Esophagus (tissue), 2 donors: ENCODE data around the gene WNT3. TPM values are rescaled to one million over a fixed set of nuclear protein-coding genes. Genes with fewer than 3 reads are reported as not detected.
"Not testable (repeated sequence)": the region's sequence is repeated elsewhere in the genome, so short reads cannot be mapped to it uniquely, and the experiment has no call there.

ENCODE experiments used
- H3K27ac ChIP-seq, 2 donors: one replicate each; pipeline ENCODE4 v1.5.1; 2013; ENCODE audit warnings: low read depth in 2 of 2, mild to moderate bottlenecking in 2 of 2, inconsistent platforms in 1 of 2, low read length in 1 of 2, moderate library complexity in 1 of 2
- H3K27me3 ChIP-seq, 2 donors: one replicate each; pipeline ENCODE4 v1.6.1; 2013; ENCODE audit warnings: low read length in 2 of 2, control low read depth in 1 of 2, mild to moderate bottlenecking in 1 of 2; ENCODE audit not compliant: insufficient read depth in 2 of 2, control insufficient read depth in 1 of 2
- H3K36me3 ChIP-seq, 2 donors: one replicate each; pipeline ENCODE4 v1.6.1; 2013; ENCODE audit warnings: low read length in 1 of 2; ENCODE audit not compliant: control insufficient read depth in 2 of 2, insufficient read depth in 2 of 2
- H3K4me1 ChIP-seq, 2 donors: one replicate each; pipeline ENCODE4 v1.6.1; 2013; ENCODE audit warnings: low read length in 1 of 2; ENCODE audit not compliant: control insufficient read depth in 2 of 2, insufficient read depth in 2 of 2
- H3K4me3 ChIP-seq, 2 donors: one replicate each; pipeline ENCODE4 v1.5.1; 2013; ENCODE audit warnings: low read length in 2 of 2, mild to moderate bottlenecking in 2 of 2, low read depth in 1 of 2, moderate library complexity in 1 of 2
- H3K9me3 ChIP-seq, 2 donors: one replicate each; pipeline ENCODE4 v1.6.1; 2013; ENCODE audit warnings: mild to moderate bottlenecking in 2 of 2, low read depth in 1 of 2, low read length in 1 of 2, moderate library complexity in 1 of 2; ENCODE audit not compliant: control insufficient read depth in 2 of 2, insufficient read depth in 1 of 2
- WGBS, 2 donors: extraction: QIAGEN DNeasy Blood & Tissue Kit; methylation state at CpG; one replicate each; pipeline ENCODE4 v1.1.7; 2013; 5-methylcytosine and 5-hydroxymethylcytosine counted together
- polyA plus RNA-seq, 2 donors: library from polyadenylated mRNA; stranded (reverse); fragments of 200-250 nt; gene quantifications; one replicate each; pipeline ENCODE4 v1.2.3, GENCODE V29; 2013
- donor health status: healthy with polysubstance abuse.
- donor health status: Bipolar disorder and iron deficiency.

The WNT3 gene
- polyA plus RNA-seq, 2 donors = 0.99 to 1.4 TPM

GRCh38 chr17:46803544-46803943 is 14.9 kb downstream of the WNT3 start:
- Histone ChIP-seq H3K4me3 (no peak overlapping the region), H3K9me3 (peaks cover 0 to 2% of the 10 kb centered on the region in 2 donors), H3K36me3 (no peaks in the 10 kb centered on the region), H3K4me1 (no peaks in the 10 kb centered on the region), H3K27ac (no peak overlapping the region), H3K27me3 (peaks cover 0 to 2% of the 10 kb centered on the region in 2 donors)
- 89 to 93% methylated on average over 5 of the region's 5 CpGs for WGBS, 2 donors

- Histone ChIP-seq H3K27ac (no peak overlapping the region), H3K4me3 (no peak overlapping the region), H3K9me3 (peaks cover 0 to 2% of the 10 kb centered on the region in 2 donors), H3K4me1 (no peaks in the 10 kb centered on the region), H3K27me3 (peaks cover 0 to 2% of the 10 kb centered on the region in 2 donors), H3K36me3 (no peaks in the 10 kb centered on the region)
- 73 to 89% methylated on average over 7 of the region's 7 CpGs for WGBS, 2 donors
These were observed 15.7 kb downstream of the WNT3 start for GRCh38 chr17:46802800-46803199.

GRCh38 chr17:46800573-46800972 is 17.9 kb downstream of the WNT3 start:
- Histone ChIP-seq H3K4me3 (no peak overlapping the region), H3K9me3 (peaks cover 0 to 2% of the 10 kb centered on the region in 2 donors), H3K36me3 (no peaks in the 10 kb centered on the region), H3K27ac (no peak overlapping the region), H3K27me3 (peaks cover 0 to 2% of the 10 kb centered on the region in 2 donors), H3K4me1 (no peaks in the 10 kb centered on the region)
- 97 to 98% methylated on average over 4 of the region's 4 CpGs for WGBS, 2 donors

- no peak overlapping the region for H3K27ac ChIP-seq
- peaks cover 0 to 2% of the 10 kb centered on the region in 2 donors for H3K9me3 ChIP-seq
- WGBS, 2 donors = 67 to 68% methylated on average over 8 of the region's 8 CpGs
These were observed 21.4 kb downstream of the WNT3 start for GRCh38 chr17:46796956-46797530.

GRCh38 chr17:46796524-46796923 is 22.0 kb downstream of the WNT3 start:
- Histone ChIP-seq H3K36me3 (no peaks in the 10 kb centered on the region), H3K27me3 (no peaks in the 10 kb centered on the region), H3K9me3 (peaks cover 0 to 2% of the 10 kb centered on the region in 2 donors), H3K4me3 (no peak overlapping the region), H3K27ac (no peak overlapping the region), H3K4me1 (no peaks in the 10 kb centered on the region)
- WGBS, 2 donors = 80% methylated on average over 7 of the region's 7 CpGs

More at GRCh38 chr17:46796956-46797530, 21.4 kb downstream of the WNT3 start:
- Histone ChIP-seq H3K4me1 (no peaks in the 10 kb centered on the region), H3K4me3 (no peak overlapping the region), H3K27me3 (no peaks in the 10 kb centered on the region), H3K36me3 (no peaks in the 10 kb centered on the region)

GRCh38 chr17:46796084-46796483 is 22.4 kb downstream of the WNT3 start:
- no peaks in the 10 kb centered on the region for H3K27me3 ChIP-seq

GRCh38 chr17:46795379-46795952 is 23.0 kb downstream of the WNT3 start:
- H3K4me3 ChIP-seq = no peak overlapping the region
- no peaks in the 10 kb centered on the region for H3K36me3 ChIP-seq
- no peaks in the 10 kb centered on the region for H3K4me1 ChIP-seq
- no peak overlapping the region for H3K27ac ChIP-seq
- 68 to 74% methylated on average over 15 of the region's 15 CpGs for WGBS, 2 donors
- no peaks in the 10 kb centered on the region for H3K9me3 ChIP-seq
- no peaks in the 10 kb centered on the region for H3K27me3 ChIP-seq

More at GRCh38 chr17:46796084-46796483, 22.4 kb downstream of the WNT3 start:
- H3K9me3 ChIP-seq = peaks cover 0 to 2% of the 10 kb centered on the region in 2 donors
- no peaks in the 10 kb centered on the region for H3K4me1 ChIP-seq
- 77 to 82% methylated on average over 3 of the region's 3 CpGs for WGBS, 2 donors
- H3K27ac ChIP-seq = no peak overlapping the region
- H3K36me3 ChIP-seq = no peaks in the 10 kb centered on the region
- H3K4me3 ChIP-seq = no peak overlapping the region

GRCh38 chr17:46794318-46794717 is 24.2 kb downstream of the WNT3 start:
- no peak overlapping the region for H3K4me3 ChIP-seq
- no peaks in the 10 kb centered on the region for H3K36me3 ChIP-seq
- 73 to 74% methylated on average over 5 of the region's 5 CpGs for WGBS, 2 donors
- H3K27ac ChIP-seq = no peak overlapping the region
- no peaks in the 10 kb centered on the region for H3K4me1 ChIP-seq
- H3K9me3 ChIP-seq = no peaks in the 10 kb centered on the region
- H3K27me3 ChIP-seq = no peaks in the 10 kb centered on the region

GRCh38 chr17:46793541-46793940 is 25.0 kb downstream of the WNT3 start:
- H3K4me1 ChIP-seq = no peaks in the 10 kb centered on the region
- H3K36me3 ChIP-seq = no peaks in the 10 kb centered on the region
- no peaks in the 10 kb centered on the region for H3K9me3 ChIP-seq
- no peak overlapping the region for H3K27ac ChIP-seq
- H3K27me3 ChIP-seq = no peaks in the 10 kb centered on the region
- 65 to 67% methylated on average over 5 of the region's 5 CpGs for WGBS, 2 donors
- H3K4me3 ChIP-seq = no peak overlapping the region

- 90 to 93% methylated on average over 6 of the region's 6 CpGs for WGBS, 2 donors
- H3K9me3 ChIP-seq, H3K27me3 ChIP-seq: not testable (repeated sequence)
These were observed 25.5 kb downstream of the WNT3 start for GRCh38 chr17:46793023-46793422.

More at GRCh38 chr17:46793023-46793422, 25.5 kb downstream of the WNT3 start:
- H3K4me3 ChIP-seq, H3K36me3 ChIP-seq, H3K4me1 ChIP-seq, H3K27ac ChIP-seq: not testable (repeated sequence)
